ENCODE data around the gene PAQR5. TPM values are rescaled to one million over a fixed set of nuclear protein-coding genes. Genes with fewer than 3 reads are reported as not detected.

The PAQR5 gene, protein sequence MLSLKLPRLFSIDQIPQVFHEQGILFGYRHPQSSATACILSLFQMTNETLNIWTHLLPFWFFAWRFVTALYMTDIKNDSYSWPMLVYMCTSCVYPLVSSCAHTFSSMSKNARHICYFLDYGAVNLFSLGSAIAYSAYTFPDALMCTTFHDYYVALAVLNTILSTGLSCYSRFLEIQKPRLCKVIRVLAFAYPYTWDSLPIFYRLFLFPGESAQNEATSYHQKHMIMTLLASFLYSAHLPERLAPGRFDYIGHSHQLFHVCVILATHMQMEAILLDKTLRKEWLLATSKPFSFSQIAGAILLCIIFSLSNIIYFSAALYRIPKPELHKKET
- 0.15 and 0.23 TPM in 2 replicates for total RNA-seq (ENCODE audit: low replicate concordance)

GRCh38 chr15:69298697-69299441 is at the start of gene PAQR5:
TSS of gene PAQR5 (plus strand) at chr15:69298912. CDS start at chr15:69360081, 61,169 bp downstream.

GRCh38 chr15:69413822-69414700 is 115.3 kb downstream of the PAQR5 start, which contains the start of gene KIF23:
TSS of gene KIF23 (plus strand) at chr15:69414349. CDS start at chr15:69414466, 117 bp downstream.

DNA sequence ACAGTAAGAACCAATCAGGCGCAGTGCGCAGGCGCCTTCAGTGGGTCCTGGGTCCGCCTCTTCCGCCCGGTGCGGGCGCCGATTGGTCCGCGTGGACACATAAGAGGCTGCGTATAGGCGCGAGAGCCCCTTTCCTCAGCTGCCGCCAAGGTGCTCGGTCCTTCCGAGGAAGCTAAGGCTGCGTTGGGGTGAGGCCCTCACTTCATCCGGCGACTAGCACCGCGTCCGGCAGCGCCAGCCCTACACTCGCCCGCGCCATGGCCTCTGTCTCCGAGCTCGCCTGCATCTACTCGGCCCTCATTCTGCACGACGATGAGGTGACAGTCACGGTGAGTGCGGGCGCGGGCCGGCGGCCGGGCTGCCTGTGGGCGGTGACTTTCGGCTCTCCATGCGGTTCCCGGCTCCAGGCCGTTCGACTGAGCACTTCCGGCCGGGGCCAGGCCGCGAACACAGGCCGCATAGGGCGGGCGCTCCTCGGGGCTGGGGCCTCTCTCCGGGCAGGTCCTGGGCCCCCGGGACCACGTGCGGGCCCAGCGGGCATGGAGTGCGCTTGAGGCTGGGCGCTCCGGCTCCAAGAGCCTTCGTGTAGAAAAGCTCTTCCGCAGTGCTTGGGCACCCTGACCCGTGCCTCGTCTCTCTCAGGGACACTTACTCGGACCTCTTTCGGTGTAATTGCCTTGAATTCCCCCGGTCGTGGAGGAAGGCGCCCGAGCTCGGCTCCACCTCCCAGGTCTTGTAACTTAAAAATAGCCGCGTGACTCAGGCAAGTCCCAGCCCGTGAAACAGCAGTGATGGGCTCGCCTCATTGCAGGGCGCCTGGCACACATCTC is 154.2 kb downstream of the PAQR5 start, which contains the start of gene RPLP1:
RPLP1 (plus strand) TSS at position 127 of the 830 bp plus-strand sequence; CDS start at position 258, 131 bp downstream.

Other genes starting within 250 kb of the PAQR5 start
- 8.0 and 13.3 TPM in 2 replicates for gene GLCE, start 138.3 kb upstream of the PAQR5 start, total RNA-seq (ENCODE audit: low replicate concordance)
- gene KIF23, start 115.4 kb downstream of the PAQR5 start, total RNA-seq (ENCODE audit: low replicate concordance), result 2.5 and 12.9 TPM in 2 replicates
- gene RPLP1, start 153.9 kb downstream of the PAQR5 start, total RNA-seq (ENCODE audit: low replicate concordance), result 61.6 and 77.6 TPM in 2 replicates

Measured in smooth muscle cell of the coronary artery (primary cell).